SHP77 treated with DMSO at 0.1 percent for 48 hours (cell line): ENCODE data around the gene EFHD1.
A peak's percentile ranks its signal among the peaks of the same experiment; 100 is the strongest.
"Not testable (repeated sequence)": the region's sequence is repeated elsewhere in the genome, so short reads cannot be mapped to it uniquely, and the experiment has no call there.

Experiments
- DNase-seq: peaks from one replicate; lab custom pipeline; 2025; lab: John Stamatoyannopoulos, UW

EFHD1 gene

GRCh38 chr2:232621186-232621585, 12.2 kb upstream of the EFHD1 start:
- no peak for DNase-seq

- DNase-seq: no peak
Measured at GRCh38 chr2:232622563-232622962, 10.8 kb upstream of the EFHD1 start.

DNA sequence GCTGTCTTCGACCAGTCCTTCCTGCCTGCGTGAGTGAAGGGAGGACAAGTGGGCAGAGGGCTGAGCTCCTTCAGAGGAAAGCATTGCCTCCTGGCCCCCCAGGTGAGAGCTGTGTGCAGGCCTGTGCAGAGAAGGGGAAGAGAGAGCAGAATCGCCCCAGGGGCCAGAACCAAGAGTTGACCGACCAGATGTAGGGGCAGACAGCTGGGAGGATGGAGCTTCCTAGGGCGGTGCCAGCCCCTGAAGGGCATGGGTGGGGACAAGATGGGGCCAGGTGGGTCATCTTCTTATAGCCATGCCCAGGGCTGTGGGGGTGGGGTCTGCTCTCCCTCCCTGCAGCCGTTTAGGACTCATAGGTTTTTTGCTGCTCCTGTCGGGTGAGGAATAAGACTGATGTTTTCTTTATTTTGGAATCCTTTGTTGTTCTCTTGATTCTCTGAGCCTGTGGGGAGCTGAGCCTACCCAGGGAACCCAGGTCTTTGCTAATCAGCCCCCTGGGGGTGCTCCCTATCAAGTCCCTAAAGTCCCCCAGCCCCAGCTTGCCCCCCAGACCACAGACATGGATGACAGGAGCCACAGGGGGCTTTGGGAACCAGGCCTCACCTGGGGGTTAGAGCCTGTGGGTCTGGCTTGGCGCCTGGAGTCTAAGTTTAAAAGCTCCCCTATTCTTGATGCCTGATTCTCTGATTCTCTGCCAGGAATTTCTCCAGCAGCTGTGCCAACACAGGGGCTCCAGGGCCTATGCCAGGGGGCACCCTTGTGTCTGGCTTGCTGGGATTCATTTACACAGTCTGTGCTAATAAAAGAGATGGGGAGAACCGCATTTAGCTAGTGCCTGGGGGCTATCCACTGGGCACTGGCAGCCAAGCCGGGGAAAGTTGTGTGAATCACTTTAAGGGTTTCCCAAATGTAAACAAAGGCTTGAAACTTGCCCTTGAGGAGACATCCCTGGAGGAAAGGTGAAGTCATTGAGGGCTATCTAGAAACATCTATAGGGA, 9.3 kb upstream of the EFHD1 start:
- peak; percentile 19 for DNase-seq

GRCh38 chr2:232626584-232626983, 6.8 kb upstream of the EFHD1 start:
- no peak for DNase-seq

DNA sequence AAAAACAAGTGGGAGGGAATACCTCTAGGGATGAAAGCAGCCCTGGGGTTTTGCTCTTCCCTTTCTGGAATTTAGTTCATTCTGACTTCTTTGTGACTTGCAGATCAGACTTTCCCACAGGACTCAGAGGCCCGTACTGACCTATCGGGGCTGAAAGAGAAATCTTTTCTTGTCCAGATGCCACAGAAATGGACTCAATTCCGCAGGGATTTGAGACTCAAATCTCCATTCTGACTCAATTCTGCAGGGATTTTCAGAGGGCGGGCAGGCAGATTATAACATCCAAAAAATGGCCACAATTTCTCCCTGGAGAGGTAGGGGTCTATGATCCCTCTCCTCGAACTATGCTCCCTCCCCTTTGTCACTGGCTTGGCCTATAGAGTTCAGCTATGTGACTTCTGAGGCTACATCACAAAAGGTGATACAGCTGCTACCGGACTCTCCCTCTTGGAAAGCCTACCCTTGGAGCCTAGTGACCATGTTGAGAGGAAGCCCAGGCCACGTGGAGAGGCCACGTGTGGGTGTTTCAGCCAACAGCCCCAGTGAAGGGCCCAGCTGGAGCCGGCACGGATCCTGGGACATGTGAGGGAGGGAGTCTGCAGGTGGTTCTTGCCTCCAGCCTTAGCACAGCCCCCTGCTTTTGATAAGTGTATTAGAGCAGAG, 4.8 kb upstream of the EFHD1 start:
- DNase-seq: no peak

- DNase-seq: no peak
Measured at GRCh38 chr2:232629129-232629475, 4.3 kb upstream of the EFHD1 start.

GRCh38 chr2:232632229-232632903, 1.0 kb upstream of the EFHD1 start:
- no peak for DNase-seq

- DNase-seq: no peak
Measured at GRCh38 chr2:232632904-232633412, 446 bp upstream of the EFHD1 start.

DNA sequence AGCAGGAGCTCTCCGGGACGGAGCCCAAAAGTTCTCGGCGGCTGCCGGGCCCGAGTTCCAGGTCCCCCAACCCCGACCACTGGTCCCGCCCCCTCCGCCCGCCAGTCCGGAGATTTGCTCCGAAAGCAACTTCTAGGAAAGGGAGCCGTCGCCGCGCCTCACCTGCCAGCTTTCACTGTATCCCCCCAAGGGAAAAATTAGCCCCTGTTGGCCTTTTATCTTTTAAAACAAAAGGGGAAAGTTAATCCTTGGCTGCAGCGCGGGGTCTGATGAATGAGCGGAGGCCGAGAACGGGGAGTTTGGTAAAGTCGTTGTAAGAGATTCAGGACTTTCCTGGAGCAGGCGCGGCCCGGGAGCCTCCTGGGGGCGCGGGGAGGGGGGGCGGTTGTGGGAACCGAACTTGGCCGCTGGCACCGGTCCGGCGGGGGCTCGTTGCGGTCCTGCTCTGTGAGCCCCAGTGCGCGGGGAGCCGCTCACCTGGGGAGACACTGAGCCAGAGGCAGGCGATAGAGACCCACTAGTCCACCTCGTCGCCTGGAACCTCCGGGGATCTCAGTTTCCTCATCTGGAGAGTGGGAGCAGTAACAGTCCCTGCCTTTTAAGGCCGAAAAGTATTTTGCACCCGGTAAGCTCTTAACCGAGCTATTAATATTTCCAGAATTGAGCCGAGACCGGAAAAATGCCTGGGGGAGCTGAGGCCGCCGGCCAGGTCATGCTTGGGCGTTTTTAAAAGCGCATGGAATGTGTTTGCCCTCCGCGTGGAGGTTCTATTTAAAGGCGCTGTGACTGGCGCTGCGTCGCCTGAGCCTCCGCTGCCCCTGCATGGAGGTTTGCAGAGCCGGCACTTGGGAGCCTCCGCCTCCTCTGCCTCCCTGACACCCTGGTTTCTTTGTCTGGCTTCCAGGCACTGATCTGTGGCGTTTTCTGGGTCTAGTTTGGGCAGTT, 1.1 kb downstream of the EFHD1 start:
- no peak for DNase-seq

GRCh38 chr2:232635376-232635775, 2.0 kb downstream of the EFHD1 start:
- not testable (repeated sequence) for DNase-seq

GRCh38 chr2:232635820-232636219, 2.4 kb downstream of the EFHD1 start:
- no peak for DNase-seq

DNA sequence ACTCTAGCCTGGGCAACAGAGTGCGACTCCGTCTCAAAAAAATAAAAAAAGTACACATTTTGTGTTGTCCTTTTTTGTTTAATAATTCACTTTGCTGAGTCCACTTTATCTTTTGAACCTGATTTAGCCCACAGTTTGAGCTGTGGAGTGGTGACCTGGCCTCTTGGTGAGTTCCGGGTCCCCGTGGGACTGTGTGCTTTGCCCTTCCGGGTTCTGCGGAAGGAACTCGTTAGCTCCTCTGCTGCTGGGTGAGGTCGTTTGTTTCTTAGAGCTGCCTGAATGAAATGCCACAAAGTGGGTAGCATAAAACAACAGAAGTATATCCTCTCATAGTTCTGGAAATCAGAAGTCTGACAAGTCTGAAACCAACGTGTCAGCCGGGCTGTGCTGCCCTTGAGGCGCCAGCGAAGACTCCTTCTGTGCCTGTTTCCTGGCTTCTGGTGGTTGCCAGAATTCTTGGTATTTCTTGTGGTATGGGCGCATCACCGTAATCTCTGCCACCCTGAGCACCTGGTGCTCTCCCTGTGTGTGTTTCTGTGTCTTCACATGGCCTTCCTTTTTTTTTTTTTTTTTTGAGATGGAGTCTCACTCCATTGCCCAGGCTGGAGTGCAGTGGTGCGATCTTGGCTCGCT, 3.5 kb downstream of the EFHD1 start:
- no peak for DNase-seq

DNA sequence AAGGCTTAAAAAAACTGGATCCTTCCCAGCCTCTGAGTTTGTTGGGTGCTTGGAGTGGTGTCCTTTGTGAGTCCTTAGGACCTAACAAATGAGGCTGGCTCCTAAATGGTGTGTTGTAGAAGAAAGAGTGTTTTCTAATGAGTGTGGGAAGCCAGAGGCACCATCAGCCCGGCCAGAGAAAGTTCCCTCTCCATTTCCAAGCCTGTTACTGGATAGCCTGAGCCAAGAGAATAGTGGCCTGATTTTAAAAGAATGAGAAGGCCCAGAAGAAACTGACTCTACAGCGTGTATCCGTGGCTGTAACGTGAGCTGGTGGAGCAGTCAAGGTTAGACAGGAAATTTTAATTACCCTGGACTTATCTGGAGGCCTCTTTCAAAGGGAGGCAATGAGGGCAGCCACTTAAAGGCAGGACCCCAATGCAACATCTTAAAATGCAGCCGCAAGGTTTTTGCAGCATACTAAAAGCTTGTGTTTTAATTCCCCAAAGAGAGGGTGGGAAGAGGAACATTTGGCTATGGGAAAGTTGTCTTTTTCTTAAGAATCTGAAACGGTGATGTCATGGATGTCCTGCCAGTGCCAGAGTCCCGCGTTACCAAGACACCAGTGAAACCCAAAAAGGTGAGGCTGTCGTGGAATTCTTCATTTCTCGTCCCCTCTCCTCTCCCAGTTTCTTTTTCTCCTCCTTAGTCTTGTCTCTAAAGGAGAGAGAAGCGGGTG, 4.6 kb downstream of the EFHD1 start:
- DNase-seq: no peak

DNA sequence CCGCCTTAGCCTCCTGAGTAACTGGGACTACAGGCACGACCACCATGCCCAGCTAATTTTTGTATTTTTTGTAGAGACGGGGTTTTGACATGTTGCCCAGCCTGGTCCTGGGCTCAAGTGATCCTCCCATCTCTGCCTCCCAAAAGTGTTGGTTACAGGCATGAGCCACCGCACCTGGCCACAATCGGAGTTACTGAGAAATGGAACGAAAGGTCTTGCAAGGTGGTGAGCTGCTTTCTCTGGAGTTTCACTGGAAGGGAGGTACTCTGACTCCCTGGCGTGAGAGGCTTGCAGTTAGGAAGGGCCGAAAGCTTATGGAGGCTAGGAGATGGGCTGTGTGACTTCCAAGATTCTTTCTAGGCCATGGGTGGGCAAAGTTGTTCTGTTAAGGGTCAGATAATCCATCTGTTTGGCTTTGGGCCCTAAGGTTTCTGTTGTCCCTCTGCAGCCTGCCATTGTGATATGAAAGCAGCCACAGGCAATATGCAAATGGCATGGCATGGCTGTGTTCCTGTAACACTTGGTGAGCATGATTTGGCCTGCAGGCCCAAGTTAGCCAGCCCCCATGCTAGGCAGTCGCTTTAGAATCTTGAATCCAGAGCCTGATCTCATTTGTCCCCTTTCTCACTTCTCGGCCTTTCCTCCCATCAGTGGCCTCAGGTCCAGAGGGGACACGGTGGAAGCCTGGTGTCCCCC, 7.9 kb downstream of the EFHD1 start:
- no peak for DNase-seq

GRCh38 chr2:232643147-232643425, 9.7 kb downstream of the EFHD1 start:
- DNase-seq: no peak

- no peak for DNase-seq
Measured at GRCh38 chr2:232643813-232644347, 10.5 kb downstream of the EFHD1 start.

- no peak for DNase-seq
Measured at GRCh38 chr2:232645061-232645460, 11.7 kb downstream of the EFHD1 start.

- DNase-seq: no peak
Measured at GRCh38 chr2:232646726-232647125, 13.3 kb downstream of the EFHD1 start.

DNA sequence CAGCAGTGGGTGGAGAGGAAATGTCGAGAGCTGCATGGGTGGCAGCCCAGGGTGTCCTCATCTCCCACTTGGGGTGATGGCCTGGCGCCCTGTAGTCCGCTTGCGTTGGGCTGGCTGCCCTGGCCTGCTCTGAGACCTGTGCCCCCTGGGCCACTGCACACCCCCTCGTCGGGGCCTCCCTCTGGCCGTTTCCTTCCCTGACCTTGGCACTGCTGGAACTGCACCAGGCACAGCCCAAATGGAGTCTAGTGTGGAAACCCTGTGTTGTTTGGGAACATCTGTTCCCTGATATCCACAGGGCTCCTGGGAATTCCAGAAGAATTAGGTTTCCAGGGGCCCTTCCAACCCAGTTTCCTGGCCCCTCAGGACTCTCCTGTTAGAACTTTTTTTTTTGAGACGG, 13.9 kb downstream of the EFHD1 start:
- DNase-seq: no peak

GRCh38 chr2:232649033-232649432, 15.6 kb downstream of the EFHD1 start:
- no peak for DNase-seq
